Hepatocyte (in vitro differentiated cells): ENCODE data around the gene NUMA1. TPM values are rescaled to one million over a fixed set of nuclear protein-coding genes. Genes with fewer than 3 reads are reported as not detected.

Experiments
- DNase-seq: peaks from one replicate; pipeline ENCODE4 v3.0.0-alpha.2; 2016; ENCODE audit warnings: low spot score
- H2AFZ ChIP-seq: fragments of 200-600 bp; sonication (generic); 2 replicates; pipeline ENCODE4 v1.6.0; 2016; ENCODE audit warnings: antibody characterized with exemption, mild to moderate bottlenecking
- H3K27ac ChIP-seq: fragments of 200-600 bp; sonication (generic); 2 replicates; pipeline ENCODE4 v1.5.1; 2016; ENCODE audit warnings: mild to moderate bottlenecking
- H3K27me3 ChIP-seq: fragments of 200-600 bp; sonication (generic); 2 replicates; pipeline ENCODE4 v1.6.1; 2016
- H3K36me3 ChIP-seq: fragments of 200-600 bp; sonication (generic); replicated peaks from 2 replicates; pipeline ENCODE4 v1.5.1; 2016; ENCODE audit warnings: low read depth; ENCODE audit not compliant: insufficient read depth
- H3K4me1 ChIP-seq: fragments of 200-600 bp; sonication (generic); 2 replicates; pipeline ENCODE4 v1.5.1; 2016; ENCODE audit warnings: mild to moderate bottlenecking, moderate library complexity; ENCODE audit not compliant: insufficient read depth
- H3K4me2 ChIP-seq: fragments of 200-600 bp; sonication (generic); 2 replicates; pipeline ENCODE4 v1.6.0; 2016
- H3K4me3 ChIP-seq: fragments of 200-600 bp; sonication (generic); 2 replicates; pipeline ENCODE4 v1.5.1; 2016; ENCODE audit warnings: mild to moderate bottlenecking
- H3K79me2 ChIP-seq: fragments of 200-600 bp; sonication (generic); 2 replicates; pipeline ENCODE4 v1.6.0; 2017; ENCODE audit warnings: mild to moderate bottlenecking
- H3K9me2 ChIP-seq: fragments of 200-600 bp; sonication (generic); replicated peaks from 2 replicates; pipeline ENCODE4 v1.6.0; 2017; ENCODE audit warnings: mild to moderate bottlenecking; ENCODE audit not compliant: insufficient read depth
- H3K9me3 ChIP-seq: fragments of 200-600 bp; sonication (generic); 2 replicates; pipeline ENCODE4 v1.5.1; 2016; ENCODE audit warnings: low read depth, mild to moderate bottlenecking
- H4K20me1 ChIP-seq: fragments of 200-600 bp; sonication (generic); 2 replicates; pipeline ENCODE4 v1.6.0; 2016; ENCODE audit warnings: mild to moderate bottlenecking; ENCODE audit not compliant: insufficient read depth, poor library complexity, severe bottlenecking
- CTCF ChIP-seq: fragments of 200-600 bp; sonication (generic); IDR thresholded peaks from 2 replicates; pipeline ENCODE4 v1.5.1; 2016; ENCODE audit warnings: antibody characterized with exemption, mild to moderate bottlenecking; ENCODE audit not compliant: poor library complexity
- EZH2 ChIP-seq: fragments of 200-600 bp; sonication (generic); IDR thresholded peaks from 2 replicates; pipeline ENCODE4 v1.6.1; 2016; ENCODE audit warnings: antibody characterized with exemption, mild to moderate bottlenecking, borderline replicate concordance
- EZH2phosphoT487 ChIP-seq: fragments of 200-600 bp; sonication (generic); IDR thresholded peaks from one replicate; pipeline ENCODE4 v1.6.1; 2018; ENCODE audit warnings: antibody characterized with exemption, mild to moderate bottlenecking, low read depth, moderate library complexity; ENCODE audit not compliant: unreplicated experiment, severe bottlenecking
- WGBS: methylation state at CpG from one replicate; pipeline ENCODE4 v1.1.6; 2016; ENCODE audit warnings: low lambda C conversion rate; ENCODE audit errors: missing lambda C conversion rate; 5-methylcytosine and 5-hydroxymethylcytosine counted together
- polyA plus RNA-seq: library from polyadenylated mRNA; unstranded; fragments of >200 nt; fragmentation: Nextera tagmentation; extraction: Ambion mirVana; gene quantifications from 2 replicates; pipeline ENCODE4 v1.2.1, GENCODE V29; 2016
- total RNA-seq: library from RNA; depleted of rRNA; stranded (reverse); fragments of >200 nt; gene quantifications from 2 replicates; pipeline ENCODE4 v1.2.3, GENCODE V29; 2014

NUMA1 gene
- total and polyA plus RNA-seq, 2 experiments from 2014 or later: 103 to 140 TPM

- no peaks in the 10 kb centered on the region for H3K79me2 ChIP-seq
- no peaks in the 10 kb centered on the region for H3K4me1 ChIP-seq
- no peak overlapping the region for H3K27ac ChIP-seq
- no peak overlapping the region for H3K4me3 ChIP-seq
- WGBS: 96% methylated on average over 3 of the region's 3 CpGs
- H3K9me2 ChIP-seq: no peaks in the 10 kb centered on the region
- TF ChIP-seq CTCF (no peak), EZH2 (no peak), EZH2phosphoT487 (no peak)
- no peaks in the 10 kb centered on the region for H3K9me3 ChIP-seq
- no peak for DNase-seq
- H4K20me1 ChIP-seq: no peaks in the 10 kb centered on the region
- H3K36me3 ChIP-seq: no peaks in the 10 kb centered on the region
- H2AFZ ChIP-seq: no peak overlapping the region
- H3K27me3 ChIP-seq: no peaks in the 10 kb centered on the region
- H3K4me2 ChIP-seq: no peak overlapping the region
These were observed 88.8 kb downstream of the NUMA1 start for GRCh38 chr11:71991494-71991893.

- Histone ChIP-seq H3K27ac (no peak overlapping the region), H3K4me1 (no peaks in the 10 kb centered on the region), H3K9me2 (no peaks in the 10 kb centered on the region), H3K4me3 (no peak overlapping the region), H3K27me3 (no peaks in the 10 kb centered on the region), H2AFZ (no peak overlapping the region), H4K20me1 (no peaks in the 10 kb centered on the region), H3K79me2 (no peaks in the 10 kb centered on the region), H3K4me2 (no peak overlapping the region), H3K9me3 (no peaks in the 10 kb centered on the region), H3K36me3 (no peaks in the 10 kb centered on the region)
- 69% methylated on average over 3 of the region's 3 CpGs for WGBS
- TF ChIP-seq EZH2phosphoT487 (no peak), CTCF (no peak)
- no peak for DNase-seq
These were observed 89.6 kb downstream of the NUMA1 start for GRCh38 chr11:71990701-71991100.

GRCh38 chr11:71988050-71988449 lies 92.3 kb downstream of the NUMA1 start:
- Histone ChIP-seq H3K36me3 (no peaks in the 10 kb centered on the region), H3K4me3 (no peak overlapping the region), H3K79me2 (no peaks in the 10 kb centered on the region), H4K20me1 (no peaks in the 10 kb centered on the region), H3K27ac (peak overlapping the region; percentile 5), H2AFZ (no peak overlapping the region), H3K4me2 (no peak overlapping the region), H3K9me3 (no peaks in the 10 kb centered on the region), H3K4me1 (no peaks in the 10 kb centered on the region), H3K27me3 (no peaks in the 10 kb centered on the region), H3K9me2 (no peaks in the 10 kb centered on the region)
- no peak for DNase-seq
- 60% methylated on average over 3 of the region's 3 CpGs for WGBS
- no peak for TF ChIP-seq CTCF
- TF ChIP-seq EZH2: no peak
- TF ChIP-seq EZH2phosphoT487: no peak

GRCh38 chr11:71987521-71987920 lies 92.8 kb downstream of the NUMA1 start:
- TF ChIP-seq EZH2: no peak
- no peak for TF ChIP-seq CTCF
- TF ChIP-seq EZH2phosphoT487: no peak
- Histone ChIP-seq H3K36me3 (no peaks in the 10 kb centered on the region), H3K9me2 (no peaks in the 10 kb centered on the region), H2AFZ (no peak overlapping the region), H3K27ac (peak overlapping the region; percentile 5), H3K79me2 (no peaks in the 10 kb centered on the region), H4K20me1 (no peaks in the 10 kb centered on the region), H3K9me3 (no peaks in the 10 kb centered on the region), H3K27me3 (no peaks in the 10 kb centered on the region), H3K4me2 (no peak overlapping the region), H3K4me1 (no peaks in the 10 kb centered on the region), H3K4me3 (no peak overlapping the region)
- no peak for DNase-seq
- WGBS: 29% methylated on average over 2 of the region's 2 CpGs
